Thyroid gland (tissue), 4 donors: ENCODE results near the gene TFDP2.

ENCODE experiments used
- CTCF ChIP-seq, 6 experiments: fragments of 200-600 bp in 3 of 6; fragments of 450-650 bp in 3 of 6; sonication (generic) in 3 of 6; IDR thresholded peaks; one replicate each; pipeline ENCODE4 v1.5.1; 2016 to 2019; ENCODE audit warnings: antibody characterized with exemption in 6 of 6, mild to moderate bottlenecking in 2 of 6, inconsistent platforms in 1 of 6, moderate library complexity in 1 of 6
- POLR2A ChIP-seq, 2 donors: fragments of 450-650 bp; IDR thresholded peaks; one replicate each; pipeline ENCODE4 v1.6.1; 2017; ENCODE audit warnings: antibody characterized with exemption in 2 of 2, mild to moderate bottlenecking in 2 of 2, moderate library complexity in 1 of 2

GRCh38 chr3:142009029-142009428, 140.3 kb downstream of the TFDP2 start:
- TF ChIP-seq POLR2A (IDR thresholded peaks at IDR 0.05) (no peak), CTCF (IDR thresholded peaks at IDR 0.05) (no peak)
